HepG2 (cell line): ENCODE results near the gene TDG. TPM values are rescaled to one million over a fixed set of nuclear protein-coding genes. Genes with fewer than 3 reads are reported as not detected.

ENCODE experiments used
- ADNP ChIP-seq: sonication (generic); formaldehyde crosslinking; IDR thresholded peaks from 2 replicates; pipeline ENCODE4 v1.4.0; 2020; ENCODE audit warnings: missing genetic modification reagents
- ATF7-NPFF ChIP-seq: sonication (generic); formaldehyde crosslinking; IDR thresholded peaks from 2 replicates; pipeline ENCODE4 v1.8.1; 2023; ENCODE audit warnings: mild to moderate bottlenecking, low read depth, missing genetic modification reagents, moderate library complexity
- CENPX ChIP-seq: sonication (generic); formaldehyde crosslinking; IDR thresholded peaks from 2 replicates; pipeline ENCODE4 v1.9.0; 2021; ENCODE audit warnings: mild to moderate bottlenecking, missing genetic modification reagents, moderate library complexity
- CHD4 ChIP-seq: fragments of 200-600 bp; sonication (generic); IDR thresholded peaks from 2 replicates; pipeline ENCODE4 v1.7.0; 2017; ENCODE audit warnings: mild to moderate bottlenecking, low read length, borderline replicate concordance
- FOXP1 ChIP-seq, 2 experiments: fragments of 450-650 bp in 1 of 2; IDR thresholded peaks; 2 replicates each; pipeline ENCODE4 v1.6.1; 2017 to 2018; ENCODE audit warnings: antibody characterized with exemption in 1 of 2
- KDM4B ChIP-seq: sonication (generic); formaldehyde crosslinking; IDR thresholded peaks from 2 replicates; pipeline ENCODE4 v1.4.0; 2020; ENCODE audit warnings: missing genetic modification reagents
- KMT2B ChIP-seq: IDR thresholded peaks from 2 replicates; pipeline ENCODE4 v1.6.1; 2016; ENCODE audit warnings: missing genetic modification reagents, missing compliant biosample characterization
- MATR3 ChIP-seq: sonication (generic); formaldehyde crosslinking; IDR thresholded peaks from 2 replicates; pipeline ENCODE4 v1.4.0; 2020; ENCODE audit warnings: missing genetic modification reagents
- MED1 ChIP-seq: sonication (generic); formaldehyde crosslinking; IDR thresholded peaks from 2 replicates; pipeline ENCODE4 v1.4.0; 2020; ENCODE audit warnings: missing genetic modification reagents
- MXI1 ChIP-seq: IDR thresholded peaks from 3 replicates; pipeline ENCODE4 v1.6.1; 2012; ENCODE audit warnings: low read depth, low read length, inconsistent platforms, borderline replicate concordance
- PREB ChIP-seq: sonication (generic); formaldehyde crosslinking; IDR thresholded peaks from 2 replicates; pipeline ENCODE4 v1.4.0; 2020; ENCODE audit warnings: missing genetic modification reagents
- PRMT3 ChIP-seq: sonication (generic); formaldehyde crosslinking; IDR thresholded peaks from 2 replicates; pipeline ENCODE4 v1.8.1; 2022; ENCODE audit warnings: low read depth, mild to moderate bottlenecking, moderate library complexity, missing genetic modification reagents, borderline replicate concordance
- SNAI1 ChIP-seq: sonication (generic); formaldehyde crosslinking; IDR thresholded peaks from 2 replicates; pipeline ENCODE4 v1.5.0; 2020; ENCODE audit warnings: mild to moderate bottlenecking, missing genetic modification reagents, borderline replicate concordance
- ZBTB1 ChIP-seq: sonication (generic); formaldehyde crosslinking; IDR thresholded peaks from 2 replicates; pipeline ENCODE4 v1.4.0; 2020; ENCODE audit warnings: missing genetic modification reagents, borderline replicate concordance
- ZBTB20 ChIP-seq: sonication (generic); formaldehyde crosslinking; IDR thresholded peaks from 2 replicates; pipeline ENCODE4 v1.8.1; 2023; ENCODE audit warnings: missing genetic modification reagents, low read depth, mild to moderate bottlenecking, borderline replicate concordance
- ZNF432 ChIP-seq: sonication (generic); formaldehyde crosslinking; IDR thresholded peaks from 2 replicates; pipeline ENCODE4 v1.5.0; 2020; ENCODE audit warnings: missing genetic modification reagents, mild to moderate bottlenecking, borderline replicate concordance
- ZNF570 ChIP-seq: sonication (generic); formaldehyde crosslinking; IDR thresholded peaks from 2 replicates; pipeline ENCODE4 v1.4.0; 2020; ENCODE audit warnings: mild to moderate bottlenecking, missing genetic modification reagents, borderline replicate concordance
- ZSCAN12 ChIP-seq: sonication (generic); formaldehyde crosslinking; IDR thresholded peaks from 2 replicates; pipeline ENCODE4 v1.9.0; 2021; ENCODE audit warnings: mild to moderate bottlenecking, missing genetic modification reagents
- ZSCAN25 ChIP-seq: sonication (generic); formaldehyde crosslinking; IDR thresholded peaks from 2 replicates; pipeline ENCODE4 v1.8.0; 2022; ENCODE audit warnings: mild to moderate bottlenecking, missing genetic modification reagents
- polyA plus RNA-seq, 8 experiments: library from polyadenylated mRNA; depleted of rRNA in 3 of 8; stranded (reverse) in 7 of 8; unstranded in 1 of 8; fragments of >200 nt; fragmentation: Illumina TruSeq in 4 of 8; extraction: Trizol in 4 of 8; gene quantifications; 2 replicates each; pipeline versions ENCODE4 v1.2.1 to v1.2.3, GENCODE V29; 2011 to 2016; ENCODE audit warnings: low read depth in 4 of 8, missing spikeins in 1 of 8, mixed read lengths in 1 of 8; ENCODE audit not compliant: insufficient read depth in 1 of 8
- total RNA-seq, 5 experiments: library from RNA; depleted of rRNA; stranded (reverse); fragments of >200 nt; fragmentation: Illumina TruSeq; extraction: Trizol; gene quantifications; 2 replicates each; pipeline ENCODE4 v1.2.3, GENCODE V29; 2016; ENCODE audit warnings: low read depth in 1 of 5
- TF ChIP-seq, protein P1 (sequence below): IDR thresholded peaks from 2 replicates; pipeline ENCODE4 v1.6.1; 2016; ENCODE audit warnings: missing biosample characterization, missing genetic modification reagents, low read depth
- TF ChIP-seq, protein P2 (sequence below): sonication (generic); formaldehyde crosslinking; IDR thresholded peaks from 2 replicates; pipeline ENCODE4 v1.4.0; 2020; ENCODE audit warnings: missing genetic modification reagents; ENCODE audit errors: not compliant biosample characterization
- TF ChIP-seq, protein P3 (sequence below): IDR thresholded peaks from 2 replicates; pipeline ENCODE4 v1.6.1; 2012; ENCODE audit warnings: low read length, improper control_type of control experiment

Gene TDG
- total and polyA plus RNA-seq, 2 of the 13 experiments (the other 11 are each of a cell fraction or from before 2014, with no cell fraction given), result 14.2 to 19.5 TPM

GRCh38 chr12:103965590-103966504 is at the start of gene TDG (continued):
- TF ChIP-seq FOXP1 (IDR thresholded peaks at IDR 0.05) (no peak), FOXP1 (CRISPR knock-in tag; IDR thresholded peaks at IDR 0.05) (no peak), KMT2B (CRISPR knock-in tag) (peak; percentile 94), ZSCAN12 (no peak), ATF7-NPFF (CRISPR knock-in tag) (0 out of 2 replicates have a peak, but pooled peaks have one; percentile 35), PREB (CRISPR knock-in tag) (no peak), SNAI1 (CRISPR knock-in tag) (0 out of 2 replicates have a peak, but pooled peaks have one; percentile 80), ZNF570 (CRISPR knock-in tag) (no peak), CHD4 (no peak), MXI1 (peak; percentile 83; the same call in 2 of the 3 replicates), CENPX (CRISPR knock-in tag) (no peak), MED1 (CRISPR knock-in tag) (peak; percentile 67), ADNP (no peak), ZSCAN25 (CRISPR knock-in tag) (peak; percentile 78), PRMT3 (CRISPR knock-in tag) (no peak), ZBTB1 (CRISPR knock-in tag) (no peak), ZNF432 (no peak), ZBTB20 (CRISPR knock-in tag) (peak; percentile 21; the same call in 1 of the 2 replicates), KDM4B (CRISPR knock-in tag) (0 out of 2 replicates have a peak, but pooled peaks have one; percentile 77), MATR3 (CRISPR knock-in tag) (no peak)
- TF ChIP-seq, protein P1, sequence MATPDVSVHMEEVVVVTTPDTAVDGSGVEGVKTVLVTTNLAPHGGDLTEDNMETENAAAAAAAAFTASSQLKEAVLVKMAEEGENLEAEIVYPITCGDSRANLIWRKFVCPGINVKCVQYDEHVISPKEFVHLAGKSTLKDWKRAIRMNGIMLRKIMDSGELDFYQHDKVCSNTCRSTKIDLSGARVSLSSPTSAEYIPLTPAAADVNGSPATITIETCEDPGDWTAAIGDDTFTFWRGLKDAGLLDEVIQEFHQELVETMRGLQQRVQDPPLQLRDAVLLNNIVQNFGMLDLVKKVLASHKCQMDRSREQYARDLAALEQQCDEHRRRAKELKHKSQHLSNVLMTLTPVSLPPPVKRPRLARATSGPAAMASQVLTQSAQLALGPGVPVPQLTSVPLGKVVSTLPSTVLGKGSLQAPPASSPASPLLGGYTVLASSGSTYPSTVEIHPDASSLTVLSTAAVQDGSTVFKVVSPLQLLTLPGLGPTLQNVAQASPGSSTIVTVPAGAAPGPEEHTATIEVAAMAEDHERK (CRISPR knock-in tag), result no peak
- TF ChIP-seq, protein P2, sequence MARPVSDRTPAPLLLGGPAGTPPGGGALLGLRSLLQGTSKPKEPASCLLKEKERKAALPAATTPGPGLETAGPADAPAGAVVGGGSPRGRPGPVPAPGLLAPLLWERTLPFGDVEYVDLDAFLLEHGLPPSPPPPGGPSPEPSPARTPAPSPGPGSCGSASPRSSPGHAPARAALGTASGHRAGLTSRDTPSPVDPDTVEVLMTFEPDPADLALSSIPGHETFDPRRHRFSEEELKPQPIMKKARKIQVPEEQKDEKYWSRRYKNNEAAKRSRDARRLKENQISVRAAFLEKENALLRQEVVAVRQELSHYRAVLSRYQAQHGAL (CRISPR knock-in tag), result no peak
- TF ChIP-seq, protein P3, sequence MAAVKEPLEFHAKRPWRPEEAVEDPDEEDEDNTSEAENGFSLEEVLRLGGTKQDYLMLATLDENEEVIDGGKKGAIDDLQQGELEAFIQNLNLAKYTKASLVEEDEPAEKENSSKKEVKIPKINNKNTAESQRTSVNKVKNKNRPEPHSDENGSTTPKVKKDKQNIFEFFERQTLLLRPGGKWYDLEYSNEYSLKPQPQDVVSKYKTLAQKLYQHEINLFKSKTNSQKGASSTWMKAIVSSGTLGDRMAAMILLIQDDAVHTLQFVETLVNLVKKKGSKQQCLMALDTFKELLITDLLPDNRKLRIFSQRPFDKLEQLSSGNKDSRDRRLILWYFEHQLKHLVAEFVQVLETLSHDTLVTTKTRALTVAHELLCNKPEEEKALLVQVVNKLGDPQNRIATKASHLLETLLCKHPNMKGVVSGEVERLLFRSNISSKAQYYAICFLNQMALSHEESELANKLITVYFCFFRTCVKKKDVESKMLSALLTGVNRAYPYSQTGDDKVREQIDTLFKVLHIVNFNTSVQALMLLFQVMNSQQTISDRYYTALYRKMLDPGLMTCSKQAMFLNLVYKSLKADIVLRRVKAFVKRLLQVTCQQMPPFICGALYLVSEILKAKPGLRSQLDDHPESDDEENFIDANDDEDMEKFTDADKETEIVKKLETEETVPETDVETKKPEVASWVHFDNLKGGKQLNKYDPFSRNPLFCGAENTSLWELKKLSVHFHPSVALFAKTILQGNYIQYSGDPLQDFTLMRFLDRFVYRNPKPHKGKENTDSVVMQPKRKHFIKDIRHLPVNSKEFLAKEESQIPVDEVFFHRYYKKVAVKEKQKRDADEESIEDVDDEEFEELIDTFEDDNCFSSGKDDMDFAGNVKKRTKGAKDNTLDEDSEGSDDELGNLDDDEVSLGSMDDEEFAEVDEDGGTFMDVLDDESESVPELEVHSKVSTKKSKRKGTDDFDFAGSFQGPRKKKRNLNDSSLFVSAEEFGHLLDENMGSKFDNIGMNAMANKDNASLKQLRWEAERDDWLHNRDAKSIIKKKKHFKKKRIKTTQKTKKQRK, result no peak
